Suppressor macrophage treated with lipopolysaccharide for 4 hours (primary cell): ENCODE measurements around the gene TARS3.
"Not testable (repeated sequence)": the region's sequence is repeated elsewhere in the genome, so short reads cannot be mapped to it uniquely, and the experiment has no call there.

Experiments
- DNase-seq: peaks from one replicate; pipeline ENCODE4 v3.0.0-alpha.2; 2020

Gene TARS3

DNA sequence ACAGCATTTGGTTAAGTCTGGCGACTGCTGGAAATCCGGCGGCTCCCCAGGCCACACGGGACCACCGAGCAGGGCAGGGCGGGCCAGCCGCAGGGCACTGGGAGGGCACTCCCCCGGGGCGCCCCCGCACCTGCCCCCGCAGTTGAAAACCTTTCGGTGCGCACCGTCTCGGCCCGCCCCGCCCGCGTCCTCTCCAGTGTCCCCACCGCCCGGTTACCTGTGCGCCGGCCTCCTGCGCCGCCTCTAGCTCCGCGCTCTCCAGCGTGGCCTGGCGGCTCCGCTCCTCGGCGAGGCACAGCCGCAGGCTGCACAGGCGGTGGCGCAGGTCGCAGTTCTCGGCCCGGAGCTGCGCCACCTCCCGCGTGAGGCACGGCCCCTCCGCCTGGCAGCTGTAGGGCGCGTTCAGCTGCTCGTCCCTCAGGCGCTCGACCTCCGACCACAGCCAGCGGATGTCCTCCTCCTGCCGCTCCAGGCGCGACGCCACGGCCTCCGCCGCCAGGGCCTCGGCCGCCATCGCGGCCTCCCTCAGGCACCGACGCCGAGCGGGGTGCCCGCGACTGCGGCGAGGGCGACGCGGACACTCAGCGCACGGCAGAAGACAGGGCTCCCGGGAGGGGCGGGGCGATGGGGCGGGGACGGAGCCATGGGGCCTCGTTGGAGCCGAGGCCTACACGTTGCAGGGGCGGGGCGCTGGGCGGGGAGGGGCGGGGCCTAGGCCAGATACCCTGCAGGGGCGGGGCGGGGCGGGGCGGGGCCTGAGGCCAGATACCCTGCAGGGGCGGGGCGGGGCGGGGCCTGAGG is at the start of gene TARS3:
TARS3 (minus strand) TSS at position 600 of the 801 bp plus-strand sequence; CDS start at position 514, 86 bp downstream.
- peak; percentile 95 for DNase-seq

DNA sequence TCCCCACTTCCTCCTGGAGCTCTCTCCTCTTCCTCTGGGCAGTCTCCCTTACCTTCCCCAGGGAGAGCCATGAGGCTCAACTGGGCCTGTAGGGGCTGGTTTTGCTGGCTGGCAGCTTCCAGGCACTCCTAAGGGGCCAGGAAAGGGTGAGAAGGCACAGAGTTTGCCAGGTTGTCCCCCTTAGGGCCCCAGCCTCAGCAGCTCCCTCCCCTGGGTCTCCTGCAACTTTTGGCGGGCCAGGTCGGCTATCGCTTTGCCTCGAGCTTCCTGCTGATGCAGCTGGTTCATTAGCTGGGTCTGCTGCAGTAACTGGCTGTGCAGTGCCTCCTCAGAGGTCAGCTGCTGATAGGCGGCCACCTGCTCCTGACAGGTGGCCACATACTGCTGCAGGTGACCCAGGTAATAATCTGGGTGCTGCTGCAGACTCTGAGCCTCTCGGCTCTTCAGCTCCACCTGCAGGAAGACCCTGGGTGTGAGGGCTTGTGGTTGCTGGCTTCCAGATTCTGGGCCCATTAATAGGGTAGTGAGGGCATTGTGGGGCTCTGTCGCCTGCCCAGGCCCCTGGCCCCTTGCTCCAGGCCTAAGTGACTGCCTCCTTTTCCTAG is 49.3 kb upstream of the TARS3 start:
- DNase-seq: no peak

DNA sequence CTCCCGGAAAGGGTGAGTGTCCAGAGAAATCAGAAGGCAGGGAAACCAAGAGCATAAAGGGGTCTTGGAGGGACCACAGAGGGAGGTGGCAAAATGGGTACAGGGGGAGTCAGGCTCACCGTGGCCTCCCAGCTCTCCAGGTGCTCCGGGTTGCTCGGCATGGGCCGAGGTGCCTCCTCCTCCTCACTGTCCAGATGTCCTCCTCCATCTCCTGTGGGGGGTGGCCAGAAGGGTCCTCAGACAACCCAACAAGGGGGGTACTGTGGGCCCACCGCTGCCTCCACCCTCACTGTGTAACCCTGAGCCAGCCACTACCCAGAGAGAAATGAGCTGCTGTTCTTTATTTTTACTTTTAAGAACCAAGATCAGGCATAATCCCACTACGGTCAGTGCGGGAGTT is 48.6 kb upstream of the TARS3 start:
- DNase-seq: no peak

DNA sequence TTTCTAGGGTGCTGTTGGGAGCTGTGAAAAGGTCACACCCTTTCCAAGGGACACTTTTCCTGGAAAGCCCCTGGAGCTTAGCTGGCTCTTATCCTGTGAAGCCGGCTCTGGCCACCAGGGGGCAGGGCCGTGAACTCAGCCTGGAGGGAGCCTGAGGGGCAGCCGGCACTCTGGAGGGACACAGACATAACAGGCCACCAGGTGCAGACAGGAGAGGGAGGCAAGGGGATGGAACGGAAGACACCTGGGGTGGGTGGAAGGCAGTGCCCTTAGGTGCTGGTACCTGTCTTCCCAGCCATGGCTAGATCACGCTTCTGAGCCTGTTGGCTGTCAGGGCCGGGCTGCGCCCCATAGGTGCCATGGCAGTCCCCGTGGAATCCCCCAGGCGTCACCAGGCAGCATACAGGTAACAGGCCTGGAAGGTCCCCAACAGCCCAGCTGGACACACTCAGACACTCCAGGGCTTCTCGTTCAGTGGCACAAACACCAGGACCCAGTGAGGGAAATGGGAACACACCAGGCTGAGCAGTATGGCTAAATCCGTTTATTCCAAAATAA is 42.9 kb upstream of the TARS3 start:
- DNase-seq: not testable (repeated sequence)

DNA sequence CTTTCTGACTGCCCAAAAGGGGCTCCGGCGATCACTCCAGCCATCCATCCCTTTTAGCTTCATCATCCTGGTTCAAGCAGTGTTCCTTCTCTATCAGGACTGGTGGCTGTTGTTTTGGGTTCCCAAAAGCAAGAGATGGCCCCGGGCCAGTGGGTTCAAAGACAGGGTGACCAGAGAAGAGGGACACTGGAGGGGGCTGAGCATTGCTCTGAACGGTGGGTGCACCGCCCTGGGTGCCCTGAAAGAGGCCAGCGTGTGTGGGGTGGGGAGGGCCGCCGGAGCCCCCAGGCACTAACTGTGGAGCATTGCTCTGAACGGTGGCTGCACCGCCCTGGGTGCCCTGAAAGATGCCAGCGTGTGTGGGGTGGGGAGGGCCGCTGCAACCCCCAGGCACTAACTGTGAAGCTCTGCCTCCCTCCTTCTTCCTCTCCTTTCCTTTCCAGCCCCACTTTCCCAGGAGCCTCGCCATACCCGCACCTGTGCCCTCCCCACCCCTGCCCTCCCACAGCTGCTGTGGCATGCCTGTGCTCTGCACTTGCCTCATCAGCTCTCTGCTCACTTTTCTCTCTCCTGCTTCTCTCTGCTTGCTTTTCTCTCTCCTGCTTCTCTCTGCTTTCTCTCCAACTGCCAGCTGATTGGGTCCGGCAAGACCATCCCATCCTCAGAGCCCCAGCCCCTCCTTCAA is 41.6 kb upstream of the TARS3 start:
- no peak for DNase-seq

GRCh38 chr15:101765340-101765671 is 41.0 kb upstream of the TARS3 start:
- DNase-seq: not testable (repeated sequence)

GRCh38 chr15:101764669-101765339 is 40.5 kb upstream of the TARS3 start:
- DNase-seq: not testable (repeated sequence)

DNA sequence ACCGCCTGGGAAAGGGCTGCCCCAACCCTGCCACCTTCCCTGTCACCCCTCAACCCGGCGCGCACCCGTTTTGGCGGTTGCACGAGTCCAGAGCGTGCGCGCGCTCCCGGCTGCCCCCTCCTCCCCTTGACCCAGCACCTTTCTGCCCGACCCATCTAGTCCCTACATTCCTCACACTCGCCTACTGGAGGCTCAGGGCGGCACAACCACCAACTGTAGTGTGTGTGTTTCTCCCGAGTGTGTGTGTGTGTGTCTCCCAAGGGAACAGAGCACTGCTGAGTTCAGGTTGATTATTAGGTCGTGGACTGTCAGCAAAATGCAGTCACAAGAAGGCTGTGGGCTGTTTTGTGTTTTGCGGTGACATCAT is 22.4 kb upstream of the TARS3 start:
- DNase-seq: not testable (repeated sequence)

- DNase-seq: not testable (repeated sequence)
These were observed 10.6 kb upstream of the TARS3 start for GRCh38 chr15:101734837-101735236.

DNA sequence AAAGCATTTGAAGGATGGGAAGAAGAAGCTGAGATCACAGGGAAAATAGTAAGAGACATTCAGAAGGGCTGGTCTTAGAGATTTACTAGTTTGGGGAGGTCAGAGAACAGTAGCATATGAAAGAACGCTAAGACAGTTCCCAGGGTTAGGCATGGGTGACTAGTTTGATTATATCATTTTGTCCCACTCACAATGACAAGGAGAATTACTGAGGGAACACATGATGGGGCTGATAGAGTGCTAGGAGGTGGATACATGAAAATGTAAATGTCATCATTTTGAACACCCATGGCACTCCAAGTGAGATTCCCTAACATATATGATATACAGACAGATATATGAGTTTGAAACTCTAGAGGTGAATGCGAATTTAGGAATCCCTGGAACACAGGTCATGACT is 9.3 kb upstream of the TARS3 start:
- DNase-seq: no peak

GRCh38 chr15:101732772-101733171 is 8.5 kb upstream of the TARS3 start:
- DNase-seq: no peak

- no peak for DNase-seq
These were observed 7.5 kb upstream of the TARS3 start for GRCh38 chr15:101731746-101732145.

DNA sequence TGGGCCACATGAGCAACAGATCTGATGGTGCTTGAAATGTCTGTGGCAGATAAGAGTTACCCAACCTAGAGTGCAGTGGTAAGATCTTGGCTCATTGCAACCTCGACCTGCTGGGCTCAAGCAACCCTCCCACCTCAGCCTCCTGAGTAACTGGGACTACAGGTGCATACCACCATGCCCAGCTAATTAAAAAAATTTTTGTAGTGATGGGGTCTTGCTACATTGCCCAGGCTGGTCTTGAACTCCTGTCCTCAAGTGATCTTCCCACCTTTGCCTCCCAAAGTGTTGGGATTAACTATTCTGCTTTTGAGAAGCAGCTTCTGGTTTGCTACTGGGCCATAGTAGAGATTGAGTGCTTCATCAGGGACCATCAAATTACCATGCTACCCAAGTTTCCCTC is 2.9 kb upstream of the TARS3 start:
- no peak for DNase-seq

DNA sequence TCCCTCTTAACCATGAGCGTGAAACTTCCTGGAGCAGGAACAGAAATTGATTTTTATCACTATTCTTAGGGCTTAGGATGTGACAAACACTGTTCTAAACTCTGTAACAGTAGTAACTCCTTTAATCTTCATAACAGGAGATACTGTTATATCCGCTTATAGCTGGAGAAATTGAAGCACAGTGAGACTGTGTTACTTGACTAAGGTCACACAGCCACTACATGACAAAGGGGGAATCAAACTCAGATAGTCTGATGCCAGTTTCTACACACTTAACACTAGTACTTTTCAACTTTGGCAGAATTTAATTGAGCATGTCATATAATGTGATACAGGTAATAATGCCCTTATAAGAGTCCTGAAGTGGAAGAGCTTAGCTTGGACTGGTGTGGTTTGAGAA is 800 bp upstream of the TARS3 start:
- DNase-seq: no peak

DNA sequence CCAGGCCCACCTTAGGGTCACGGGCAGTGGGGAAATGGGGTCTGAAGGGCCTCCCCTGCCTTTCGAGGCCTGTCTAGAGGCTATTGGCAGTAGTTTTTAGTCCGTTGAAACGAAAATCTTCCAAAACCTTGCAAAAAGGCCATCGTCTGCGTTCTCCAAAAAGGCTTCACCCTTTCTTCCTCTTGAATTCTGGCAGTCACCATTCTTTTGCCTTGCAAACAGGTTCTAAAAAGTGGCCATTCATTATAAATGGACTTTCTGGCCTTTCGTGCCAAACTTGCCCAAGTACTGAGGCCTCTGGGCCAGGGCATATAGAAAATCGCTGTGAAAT is 367 bp upstream of the TARS3 start:
- no peak for DNase-seq

GRCh38 chr15:101723171-101723873 is 951 bp downstream of the TARS3 start:
- peak; percentile 2 for DNase-seq

DNA sequence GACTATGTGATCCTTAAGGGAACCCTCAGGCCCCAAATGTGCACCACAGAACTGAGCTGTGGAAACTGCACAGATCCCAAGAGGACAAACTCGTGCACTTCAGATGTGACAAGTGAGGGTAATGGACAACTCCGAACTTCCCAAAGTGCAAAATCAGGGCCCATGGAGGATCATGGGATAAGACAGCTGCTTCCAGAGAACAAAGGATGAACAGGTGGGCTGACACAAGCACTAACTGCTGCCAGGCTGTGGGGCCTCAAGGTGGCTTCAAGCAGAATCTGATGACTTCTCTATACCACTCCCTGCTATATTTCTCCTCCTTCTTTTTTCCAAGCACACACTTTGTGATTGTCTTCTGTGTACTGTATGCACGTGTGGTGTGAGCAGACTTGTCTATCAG is 5.4 kb downstream of the TARS3 start:
- no peak for DNase-seq

DNA sequence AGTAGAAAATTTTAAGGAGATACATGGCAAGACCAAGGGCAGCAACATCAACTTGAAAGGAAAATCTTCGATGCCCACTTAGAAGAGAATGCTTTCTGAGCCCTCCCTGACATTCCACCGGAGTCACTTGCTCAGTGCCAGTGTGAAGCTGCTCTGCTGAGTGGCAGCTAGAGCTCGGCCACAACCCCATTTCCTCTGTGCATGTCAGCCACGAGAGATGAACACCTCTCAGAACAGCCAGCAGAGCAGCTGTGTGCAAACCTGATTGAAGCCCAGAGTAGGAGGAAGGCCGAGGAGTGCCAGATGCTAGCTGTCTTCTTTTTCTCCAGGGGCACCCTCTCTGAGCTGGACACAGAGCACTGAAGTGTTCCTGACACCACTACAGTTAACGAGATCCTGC is 12.2 kb downstream of the TARS3 start:
- no peak for DNase-seq

DNA sequence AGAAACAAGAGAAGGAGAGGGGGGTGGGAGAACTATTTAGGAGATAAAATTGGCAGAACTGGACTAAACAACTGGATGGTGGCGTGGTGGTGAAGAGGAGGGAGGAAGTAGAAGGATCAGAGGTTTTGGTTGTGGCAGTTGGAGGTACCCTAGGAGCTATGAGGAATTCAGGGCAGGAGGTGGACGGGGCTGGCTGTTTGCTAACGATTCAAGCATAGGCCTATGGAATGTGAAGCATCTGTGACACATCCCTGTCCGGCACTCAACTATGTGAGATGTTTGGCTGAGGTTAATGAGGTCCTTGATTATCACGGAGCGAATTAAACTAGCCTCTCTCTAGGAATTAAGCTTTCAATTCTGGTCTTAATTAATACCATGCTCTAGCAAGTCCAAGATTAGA is 13.5 kb downstream of the TARS3 start:
- DNase-seq: no peak

DNA sequence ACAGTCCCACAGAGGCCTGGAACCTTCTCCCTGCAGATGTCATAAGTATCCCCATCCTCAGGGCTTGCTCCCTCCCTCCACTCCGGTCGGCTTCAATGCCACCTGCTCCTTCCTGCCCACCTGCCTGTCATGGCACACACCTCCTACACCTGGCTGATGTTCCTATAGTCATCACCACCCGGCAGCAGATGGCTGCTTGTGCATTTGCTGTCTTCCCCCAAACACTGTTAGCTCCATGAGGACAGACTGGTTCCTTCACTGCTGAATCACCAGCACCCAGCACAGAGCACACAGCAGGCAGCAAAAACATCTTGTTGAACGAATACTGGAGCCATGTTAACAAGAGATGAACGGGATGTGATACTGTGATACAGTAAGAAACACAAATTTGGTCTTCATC is 14.8 kb downstream of the TARS3 start:
- no peak for DNase-seq

- DNase-seq: no peak
These were observed 16.3 kb downstream of the TARS3 start for GRCh38 chr15:101707983-101708382.

- DNase-seq: no peak
These were observed 22.2 kb downstream of the TARS3 start for GRCh38 chr15:101702077-101702476.

GRCh38 chr15:101698314-101698713 is 26.0 kb downstream of the TARS3 start:
- peak; percentile 11 for DNase-seq
